Brain microvascular endothelial cell (primary cell): Measurements from ENCODE around the gene OSMR.

Source experiments
- DNase-seq: peaks from one replicate; pipeline ENCODE4 v3.0.0-alpha.2; 2020
- H3K27ac ChIP-seq: fragments of 250-450 bp; sonication (Bioruptor Pico); 2 replicates; pipeline ENCODE4 v1.5.1; 2020; ENCODE audit warnings: mild to moderate bottlenecking, moderate library complexity
- H3K27me3 ChIP-seq: fragments of 250-450 bp; sonication (Bioruptor Pico); replicated peaks from 2 replicates; pipeline ENCODE4 v1.5.1; 2020; ENCODE audit warnings: mild to moderate bottlenecking
- H3K36me3 ChIP-seq: fragments of 250-450 bp; sonication (Bioruptor Pico); replicated peaks from 2 replicates; pipeline ENCODE4 v1.5.1; 2020; ENCODE audit warnings: mild to moderate bottlenecking
- H3K4me3 ChIP-seq: 2 replicates; pipeline ENCODE4 v1.5.1; 2011; ENCODE audit warnings: low read depth, mild to moderate bottlenecking, control low read depth, low read length, moderate library complexity
- CTCF ChIP-seq: IDR thresholded peaks from 2 replicates; pipeline ENCODE4 v1.5.1; 2011; ENCODE audit warnings: low read depth, mild to moderate bottlenecking, moderate library complexity, low read length, control low read depth, inconsistent platforms; ENCODE audit errors: missing control alignments
- in situ Hi-C: cut with HindIII; loops from 2 replicates; pipeline ENCODE4 v1.10.0; 2017; ENCODE audit warnings: low sequenced_read_pairs, low pct_ligation_motif_present

Gene OSMR

GRCh38 chr5:38824821-38825220 lies 21.0 kb upstream of the OSMR start:
- no peak overlapping the region for H3K4me3 ChIP-seq
- in situ Hi-C loops, result no loop called here
- no peaks in the 10 kb centered on the region for H3K27me3 ChIP-seq
- H3K36me3 ChIP-seq, result peaks cover 6% of the 10 kb centered on the region
- no peak for DNase-seq
- no peak for TF ChIP-seq CTCF
- no peak overlapping the region for H3K27ac ChIP-seq

GRCh38 chr5:38825494-38825893 lies 20.3 kb upstream of the OSMR start:
- Histone ChIP-seq H3K4me3 (no peak overlapping the region), H3K27ac (no peak overlapping the region), H3K36me3 (peaks cover 6% of the 10 kb centered on the region), H3K27me3 (no peaks in the 10 kb centered on the region)
- in situ Hi-C loops, result no loop called here
- TF ChIP-seq CTCF, result no peak
- no peak for DNase-seq

GRCh38 chr5:38827525-38827924 lies 18.3 kb upstream of the OSMR start:
- DNase-seq, result no peak
- no peak overlapping the region for H3K27ac ChIP-seq

GRCh38 chr5:38830521-38831051 lies 15.2 kb upstream of the OSMR start:
- in situ Hi-C loops, result no loop called here
- no peaks in the 10 kb centered on the region for H3K27me3 ChIP-seq
- H3K27ac ChIP-seq, result no peak overlapping the region
- no peak for DNase-seq
- no peaks in the 10 kb centered on the region for H3K36me3 ChIP-seq
- H3K4me3 ChIP-seq, result no peak overlapping the region
- TF ChIP-seq CTCF, result no peak

More at GRCh38 chr5:38827525-38827924, 18.3 kb upstream of the OSMR start:
- no peaks in the 10 kb centered on the region for H3K27me3 ChIP-seq
- no peak for TF ChIP-seq CTCF
- peaks cover 1% of the 10 kb centered on the region for H3K36me3 ChIP-seq
- H3K4me3 ChIP-seq, result no peak overlapping the region
- in situ Hi-C loops, result no loop called here

GRCh38 chr5:38831117-38831516 lies 14.7 kb upstream of the OSMR start:
- Histone ChIP-seq H3K27me3 (no peaks in the 10 kb centered on the region), H3K36me3 (no peaks in the 10 kb centered on the region), H3K27ac (no peak overlapping the region), H3K4me3 (no peak overlapping the region)
- in situ Hi-C loops, result no loop called here
- DNase-seq, result no peak
- no peak for TF ChIP-seq CTCF

GRCh38 chr5:38831909-38832308 lies 13.9 kb upstream of the OSMR start:
- in situ Hi-C loops, result no loop called here
- no peak overlapping the region for H3K4me3 ChIP-seq
- no peak overlapping the region for H3K27ac ChIP-seq
- no peaks in the 10 kb centered on the region for H3K27me3 ChIP-seq
- TF ChIP-seq CTCF, result peak; percentile 74
- H3K36me3 ChIP-seq, result no peaks in the 10 kb centered on the region
- peak; percentile 35 for DNase-seq
